Heart left ventricle (tissue), 13 donors: ENCODE data around the gene OGA.

Experiments
- POLR2A ChIP-seq, 2 donors: fragments of 450-650 bp; IDR thresholded peaks; one replicate each; pipeline ENCODE4 v1.6.1; 2017; ENCODE audit warnings: antibody characterized with exemption in 2 of 2, mild to moderate bottlenecking in 2 of 2, moderate library complexity in 2 of 2
- TF ChIP-seq, protein P1 (sequence below), 12 donors: fragments of 200-600 bp; sonication (generic) in 4 of 12; IDR thresholded peaks; one replicate each; pipeline versions ENCODE4 v1.5.0 to v1.8.0; 2018 to 2022; ENCODE audit warnings: antibody characterized with exemption in 12 of 12, mild to moderate bottlenecking in 5 of 12
- donor health status: ischemic (EF 13 %, LVEDD 7.1; RV severe dilation, severe dysfunction).
- donor health status: DM: no; HTN: yes; CAD: no.
- donor health status: DM: no; HTN: no; CAD: no.
- donor health status: ischemic (EF 25% LVEDD 6.9; RV normal size, moderate dysfunction).
- donor health status: ischemic (EF 25% LVEDD 5.7; RV mildly dilated, moderate dysfunction).
- donor health status: ischemic (EF 35%, LVEDD 5.7; RV mildly dilated, moderate dysfunction).
- donor health status: nonischemic (EF 11% LVEDD 7.7; RV severe dilation, severe dysfunction).
- donor health status: DM: yes; HTN: yes; CAD: no.
- donor health status: PGD.
- donor health status: ischemic (EF 29% LVEDD 5.4; RV normal size, mild dysfunction).
- donor health status: nonischemic (EF 23%, LVEDD 6.1; RV moderate dilation, normal function).

DNA sequence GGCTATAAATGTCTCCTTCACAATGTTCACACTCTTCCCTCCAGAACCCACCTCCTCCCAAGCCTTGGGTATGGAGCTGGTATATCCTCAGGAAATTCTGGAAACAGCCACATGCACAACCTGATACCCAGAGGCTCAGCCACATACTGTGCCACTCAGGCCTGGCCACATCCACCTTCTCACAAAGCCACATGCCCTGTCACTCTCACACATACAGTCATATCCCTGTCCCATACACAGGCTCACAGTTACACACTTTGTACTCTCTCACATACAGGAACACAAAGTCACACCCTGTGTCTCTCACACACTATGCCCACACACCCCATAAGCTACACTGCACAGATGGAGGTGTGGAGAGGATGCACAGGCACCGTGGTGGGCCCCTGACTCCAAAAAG is 15.2 kb upstream of the OGA start:
- TF ChIP-seq POLR2A (IDR thresholded peaks at IDR 0.05), result no peak
- TF ChIP-seq, protein P1, sequence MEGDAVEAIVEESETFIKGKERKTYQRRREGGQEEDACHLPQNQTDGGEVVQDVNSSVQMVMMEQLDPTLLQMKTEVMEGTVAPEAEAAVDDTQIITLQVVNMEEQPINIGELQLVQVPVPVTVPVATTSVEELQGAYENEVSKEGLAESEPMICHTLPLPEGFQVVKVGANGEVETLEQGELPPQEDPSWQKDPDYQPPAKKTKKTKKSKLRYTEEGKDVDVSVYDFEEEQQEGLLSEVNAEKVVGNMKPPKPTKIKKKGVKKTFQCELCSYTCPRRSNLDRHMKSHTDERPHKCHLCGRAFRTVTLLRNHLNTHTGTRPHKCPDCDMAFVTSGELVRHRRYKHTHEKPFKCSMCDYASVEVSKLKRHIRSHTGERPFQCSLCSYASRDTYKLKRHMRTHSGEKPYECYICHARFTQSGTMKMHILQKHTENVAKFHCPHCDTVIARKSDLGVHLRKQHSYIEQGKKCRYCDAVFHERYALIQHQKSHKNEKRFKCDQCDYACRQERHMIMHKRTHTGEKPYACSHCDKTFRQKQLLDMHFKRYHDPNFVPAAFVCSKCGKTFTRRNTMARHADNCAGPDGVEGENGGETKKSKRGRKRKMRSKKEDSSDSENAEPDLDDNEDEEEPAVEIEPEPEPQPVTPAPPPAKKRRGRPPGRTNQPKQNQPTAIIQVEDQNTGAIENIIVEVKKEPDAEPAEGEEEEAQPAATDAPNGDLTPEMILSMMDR (IDR thresholded peaks at IDR 0.05), result no peak
